ENCODE measurements around the gene FOSL1. TPM values are rescaled to one million over a fixed set of nuclear protein-coding genes. Genes with fewer than 3 reads are reported as not detected.
A peak's percentile ranks its signal among the peaks of the same experiment; 100 is the strongest.

FOSL1 gene
- total RNA-seq, 4 donors from 2014 or later: 3.2 to 47.2 (median 8.7) TPM; not detected in 1

DNA sequence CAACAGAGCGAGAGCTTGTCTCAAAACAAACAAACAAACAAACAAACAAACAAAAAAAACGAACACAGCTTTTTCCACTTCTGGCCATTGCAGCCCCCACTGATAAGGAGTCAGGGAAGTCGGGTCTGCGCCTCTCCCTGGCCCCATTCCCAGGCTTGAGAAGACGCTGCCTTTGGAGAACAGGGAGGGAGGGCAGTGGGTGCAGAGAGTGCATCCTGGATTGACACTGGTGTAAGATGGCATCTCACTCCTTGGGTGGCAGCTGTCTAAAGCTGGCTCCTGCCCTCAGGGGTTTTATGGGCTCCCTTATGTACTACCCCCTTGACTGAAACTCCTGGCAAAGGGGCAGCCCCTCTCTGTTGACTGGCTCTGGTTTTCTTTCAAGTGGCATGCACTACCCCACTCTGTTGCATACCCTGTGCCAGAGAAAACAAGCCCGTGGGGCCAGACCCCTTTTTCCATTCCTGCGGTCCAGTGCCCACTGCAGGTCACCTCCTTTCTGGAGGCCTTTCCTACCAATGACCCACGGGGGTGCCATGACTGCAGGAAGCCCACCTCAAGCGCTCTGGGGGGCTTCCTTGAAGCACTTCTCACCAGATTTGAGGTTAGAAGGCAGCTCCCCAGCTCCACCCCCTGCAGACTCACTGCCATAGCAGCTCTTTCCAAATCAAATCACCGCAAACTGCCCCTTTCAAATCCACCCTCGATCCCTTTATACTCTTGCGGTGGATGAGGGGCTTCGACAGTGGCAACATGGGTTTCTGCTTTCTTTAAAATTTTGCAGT lies 31.8 kb upstream of the FOSL1 start:
- Histone ChIP-seq H3K36me3 (no peaks in the 10 kb centered on the region), H3K27me3 (peaks cover 0 to 6% (median 0%) of the 10 kb centered on the region in 4 donors), H3K27ac (replicated peaks in 1 of 4) (no peak overlapping the region), H3K4me1 (no peaks in the 10 kb centered on the region), H3K4me3 (no peak overlapping the region), H3K9me3 (no peaks in the 10 kb centered on the region)
- TF ChIP-seq EP300 (IDR thresholded peaks at IDR 0.05): no peak
- no peak for TF ChIP-seq POLR2A (IDR thresholded peaks at IDR 0.05; ENCODE audit: low read depth)
- TF ChIP-seq, protein P1, sequence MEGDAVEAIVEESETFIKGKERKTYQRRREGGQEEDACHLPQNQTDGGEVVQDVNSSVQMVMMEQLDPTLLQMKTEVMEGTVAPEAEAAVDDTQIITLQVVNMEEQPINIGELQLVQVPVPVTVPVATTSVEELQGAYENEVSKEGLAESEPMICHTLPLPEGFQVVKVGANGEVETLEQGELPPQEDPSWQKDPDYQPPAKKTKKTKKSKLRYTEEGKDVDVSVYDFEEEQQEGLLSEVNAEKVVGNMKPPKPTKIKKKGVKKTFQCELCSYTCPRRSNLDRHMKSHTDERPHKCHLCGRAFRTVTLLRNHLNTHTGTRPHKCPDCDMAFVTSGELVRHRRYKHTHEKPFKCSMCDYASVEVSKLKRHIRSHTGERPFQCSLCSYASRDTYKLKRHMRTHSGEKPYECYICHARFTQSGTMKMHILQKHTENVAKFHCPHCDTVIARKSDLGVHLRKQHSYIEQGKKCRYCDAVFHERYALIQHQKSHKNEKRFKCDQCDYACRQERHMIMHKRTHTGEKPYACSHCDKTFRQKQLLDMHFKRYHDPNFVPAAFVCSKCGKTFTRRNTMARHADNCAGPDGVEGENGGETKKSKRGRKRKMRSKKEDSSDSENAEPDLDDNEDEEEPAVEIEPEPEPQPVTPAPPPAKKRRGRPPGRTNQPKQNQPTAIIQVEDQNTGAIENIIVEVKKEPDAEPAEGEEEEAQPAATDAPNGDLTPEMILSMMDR (IDR thresholded peaks at IDR 0.05): no peak
- no peak for TF ChIP-seq POLR2AphosphoS5 (IDR thresholded peaks at IDR 0.05)
- DNase-seq (ENCODE audit: extremely low spot score): no peak
- intact Hi-C loops (cut with DNase I): no loop called here
- 52% methylated on average over 13 of the region's 13 CpGs for WGBS

DNA sequence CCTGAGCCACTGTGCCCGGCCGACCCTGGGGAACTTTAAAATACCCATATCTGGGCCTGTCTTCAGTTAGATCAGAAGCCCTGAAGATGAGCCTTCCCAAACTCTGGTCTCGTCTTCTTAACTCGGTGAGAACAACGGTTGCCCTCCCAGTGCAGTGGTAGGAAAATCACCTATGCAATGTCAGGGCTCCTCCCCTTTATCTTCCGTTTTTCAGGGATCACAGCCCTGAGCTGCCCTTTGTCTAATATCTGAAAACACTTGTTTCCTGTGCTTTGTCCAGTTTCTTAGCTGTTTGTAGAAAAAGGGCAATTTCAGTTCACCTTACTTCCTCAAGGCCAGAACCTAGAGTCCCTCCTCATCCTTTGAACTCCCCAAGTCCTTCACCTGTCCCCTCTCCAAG lies 28.5 kb upstream of the FOSL1 start:
- no peak overlapping the region for H3K27ac ChIP-seq (replicated peaks in 1 of 4)
- no peak overlapping the region for H3K4me3 ChIP-seq
- no peaks in the 10 kb centered on the region for H3K4me1 ChIP-seq
- peaks cover 0 to 6% (median 0%) of the 10 kb centered on the region in 4 donors for H3K27me3 ChIP-seq
- DNase-seq (ENCODE audit: extremely low spot score): no peak
- intact Hi-C loops (cut with DNase I): loop anchor here (10.0 kb wide), 1 partner anchor 56 kb away; no protein-coding TSS in a partner anchor
- TF ChIP-seq POLR2A (IDR thresholded peaks at IDR 0.05; ENCODE audit: low read depth): no peak
- TF ChIP-seq EP300 (IDR thresholded peaks at IDR 0.05): no peak
- no peak for TF ChIP-seq POLR2AphosphoS5 (IDR thresholded peaks at IDR 0.05)
- TF ChIP-seq, protein P1 (IDR thresholded peaks at IDR 0.05): no peak
- H3K9me3 ChIP-seq: no peaks in the 10 kb centered on the region
- H3K36me3 ChIP-seq: peaks cover 0 to 3% (median under 1%) of the 10 kb centered on the region in 4 donors
- 72% methylated on average over 6 of the region's 6 CpGs for WGBS

DNA sequence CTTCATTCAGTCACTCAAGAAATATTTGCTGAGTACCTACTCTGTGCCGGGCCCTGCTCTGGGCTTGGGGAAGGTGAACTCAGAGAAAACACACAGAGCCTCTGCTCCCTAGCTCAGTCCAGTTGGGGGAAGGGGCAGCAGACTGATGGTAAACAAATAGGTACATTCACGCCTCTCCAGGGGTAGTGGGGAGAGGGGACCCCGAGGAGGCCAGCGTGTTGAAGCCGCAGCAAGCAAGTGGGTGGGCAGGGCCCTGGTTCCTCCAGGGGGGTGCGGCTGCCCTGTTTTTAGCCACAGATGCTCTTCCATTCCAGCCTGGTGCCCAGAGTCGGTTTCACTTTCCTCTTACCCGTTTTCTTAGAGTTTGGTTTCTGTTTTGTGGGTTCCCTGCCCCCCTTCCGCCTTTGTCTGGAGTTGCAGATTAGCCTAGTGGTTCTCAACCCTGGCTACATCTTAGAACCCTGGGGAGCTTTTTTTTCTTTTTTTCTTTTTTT lies 27.8 kb upstream of the FOSL1 start:
- H3K27ac ChIP-seq (replicated peaks in 1 of 4): peak overlapping the region in 1 of 4 donors; percentile 30
- intact Hi-C loops (cut with DNase I): loop anchor here (10.0 kb wide), 1 partner anchor 57 kb away; no protein-coding TSS in a partner anchor
- TF ChIP-seq POLR2AphosphoS5 (IDR thresholded peaks at IDR 0.05) (no peak), POLR2A (IDR thresholded peaks at IDR 0.05; ENCODE audit: low read depth) (no peak), EP300 (IDR thresholded peaks at IDR 0.05) (no peak)
- TF ChIP-seq, protein P1 (IDR thresholded peaks at IDR 0.05): no peak
- H3K4me3 ChIP-seq: peak overlapping the region in 1 of 4 donors; percentile 33
- H3K9me3 ChIP-seq: no peaks in the 10 kb centered on the region
- DNase-seq (ENCODE audit: extremely low spot score): no peak
- H3K4me1 ChIP-seq: no peaks in the 10 kb centered on the region
- H3K27me3 ChIP-seq: peaks cover 0 to 6% (median 0%) of the 10 kb centered on the region in 4 donors
- WGBS: 51% methylated on average over 8 of the region's 9 CpGs
- H3K36me3 ChIP-seq: peaks cover 2 to 7% (median 5%) of the 10 kb centered on the region in 4 donors

DNA sequence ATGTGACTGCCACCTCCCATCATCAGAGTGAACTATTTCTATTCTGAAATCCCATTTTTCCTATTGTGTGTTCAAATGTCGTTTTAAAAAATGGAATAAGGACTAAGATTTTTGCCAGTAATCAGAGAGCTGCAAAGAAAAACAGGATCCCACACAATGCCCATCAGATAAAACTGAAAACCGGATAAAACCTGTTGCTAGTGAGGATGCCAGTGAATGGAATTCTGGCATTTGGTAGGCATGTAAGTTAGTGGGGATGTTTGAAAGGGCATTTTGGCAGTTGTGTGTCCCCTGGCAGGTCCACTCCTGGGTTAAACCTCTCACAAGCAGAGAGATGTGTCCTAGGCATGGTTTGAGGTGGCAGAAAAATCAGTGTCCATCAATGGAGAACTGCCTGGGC lies 25.2 kb upstream of the FOSL1 start:
- H3K4me1 ChIP-seq: peaks cover 8 to 14% (median 10%) of the 10 kb centered on the region in 4 donors
- H3K27ac ChIP-seq (replicated peaks in 1 of 4): no peak overlapping the region
- intact Hi-C loops (cut with DNase I): loop anchor here (10.0 kb wide), 1 partner anchor 59 kb away; no protein-coding TSS in a partner anchor
- TF ChIP-seq, protein P1 (IDR thresholded peaks at IDR 0.05): no peak
- TF ChIP-seq POLR2A (IDR thresholded peaks at IDR 0.05; ENCODE audit: low read depth) (no peak), POLR2AphosphoS5 (IDR thresholded peaks at IDR 0.05) (no peak), EP300 (IDR thresholded peaks at IDR 0.05) (no peak)
- no peaks in the 10 kb centered on the region for H3K27me3 ChIP-seq
- no peaks in the 10 kb centered on the region for H3K9me3 ChIP-seq
- H3K36me3 ChIP-seq: peaks cover 7 to 30% (median 28%) of the 10 kb centered on the region in 4 donors
- no peak overlapping the region for H3K4me3 ChIP-seq
- WGBS: 79% methylated on average over 2 of the region's 2 CpGs
- no peak for DNase-seq (ENCODE audit: extremely low spot score)
